NCI-H1092 (cell line): ENCODE data around the gene CDX4.
"Not testable (repeated sequence)": the region's sequence is repeated elsewhere in the genome, so short reads cannot be mapped to it uniquely, and the experiment has no call there.

Experiments used
- DNase-seq: peaks from one replicate; lab custom pipeline; 2025; lab: John Stamatoyannopoulos, UW

CDX4 gene

GRCh38 chrX:73446831-73447230 lies at the start of gene CDX4:
TSS of gene CDX4 (plus strand) at chrX:73447053. CDS start at chrX:73447254, 201 bp downstream.
- no peak for DNase-seq

DNA sequence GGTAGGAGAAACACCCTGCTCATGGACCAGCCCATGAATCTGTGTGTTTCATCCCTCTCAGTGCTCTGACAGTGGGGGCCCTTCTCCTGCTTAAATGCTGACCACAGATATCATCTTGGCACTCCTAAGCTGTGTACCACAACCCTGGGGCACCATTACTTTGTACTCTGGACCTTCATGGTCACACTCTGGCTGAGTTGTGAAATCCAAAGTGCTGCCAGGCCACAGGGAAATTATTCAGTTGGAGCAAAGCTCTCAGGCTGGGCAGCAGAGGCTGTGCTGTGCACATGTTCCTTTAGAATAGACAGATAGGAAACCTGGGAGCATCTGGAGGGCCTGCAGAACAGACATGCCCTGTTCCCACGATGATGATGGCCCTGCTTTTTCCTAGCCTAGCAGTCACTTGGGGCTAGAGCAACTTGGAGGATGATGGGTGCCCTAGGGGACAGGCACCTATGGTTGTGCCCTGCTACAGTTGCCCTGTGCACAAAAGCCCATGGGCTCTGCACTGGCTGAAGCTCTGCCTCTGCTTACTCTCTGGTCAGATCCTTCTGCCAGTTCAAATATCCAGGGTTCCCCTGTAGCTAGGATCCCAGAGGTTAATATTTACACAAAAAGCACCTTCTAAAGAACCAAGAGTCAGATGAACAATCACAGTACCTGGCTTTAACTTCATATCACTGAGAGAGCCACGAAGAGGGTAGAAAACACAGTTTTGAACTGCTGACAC lies 48.5 kb upstream of the CDX4 start:
- DNase-seq = no peak

GRCh38 chrX:73400136-73400748 lies 46.6 kb upstream of the CDX4 start:
- no peak for DNase-seq

DNA sequence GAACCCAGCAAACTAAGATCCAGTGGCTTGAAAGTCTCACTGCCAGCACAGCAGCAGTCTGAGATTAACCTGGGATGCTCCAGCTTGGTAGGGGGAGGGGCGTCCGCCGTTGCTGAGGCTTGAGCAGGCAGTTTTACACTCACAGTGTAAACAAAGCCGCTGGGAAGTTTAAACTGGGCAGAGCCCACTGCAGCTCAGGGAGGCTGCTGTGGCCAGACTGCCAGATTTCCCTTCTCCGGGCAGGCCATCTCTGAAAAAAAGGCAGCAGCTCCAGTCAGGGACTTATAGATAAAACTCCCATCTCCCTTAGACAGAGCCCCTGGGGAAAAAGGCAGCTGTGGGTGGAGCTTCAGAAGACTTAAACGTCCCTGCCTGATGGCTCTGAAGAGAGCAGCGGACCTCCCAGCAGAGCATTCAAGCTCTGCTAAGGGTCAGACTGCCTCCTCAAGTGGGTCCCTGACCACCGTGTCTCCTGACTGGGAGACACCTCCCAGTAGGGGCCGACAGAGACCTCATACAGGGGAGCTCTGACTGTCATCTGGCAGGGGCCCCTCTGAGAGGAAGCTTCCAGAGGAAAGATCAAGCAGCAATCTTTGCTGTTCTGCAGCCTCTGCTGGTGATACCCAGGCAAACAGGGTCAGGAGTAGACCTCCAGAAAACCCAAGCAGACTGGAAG lies 45.1 kb upstream of the CDX4 start:
- no peak for DNase-seq

DNA sequence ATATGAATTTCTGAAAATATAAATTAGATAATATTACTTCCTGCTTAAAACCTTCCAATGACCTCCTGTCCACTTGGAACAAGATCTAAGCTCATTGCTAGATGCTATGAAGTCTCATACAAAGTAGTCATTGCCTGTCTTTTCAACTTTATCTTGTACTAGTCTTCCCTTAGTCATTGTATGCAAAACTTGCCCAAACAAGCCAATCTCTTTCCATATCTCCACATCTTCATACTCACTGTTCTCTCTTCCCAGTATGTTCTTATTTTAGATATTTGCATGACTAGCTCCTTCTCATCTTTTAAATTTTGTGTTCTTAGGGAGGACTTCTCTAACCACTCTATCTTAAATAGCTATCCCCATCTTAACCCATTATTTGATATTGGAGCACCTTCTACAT lies 33.9 kb upstream of the CDX4 start:
- no peak for DNase-seq

- DNase-seq = no peak
Measured at GRCh38 chrX:73447311-73447794, 500 bp downstream of the CDX4 start.

GRCh38 chrX:73448379-73448778 lies 1.5 kb downstream of the CDX4 start:
- DNase-seq = no peak

DNA sequence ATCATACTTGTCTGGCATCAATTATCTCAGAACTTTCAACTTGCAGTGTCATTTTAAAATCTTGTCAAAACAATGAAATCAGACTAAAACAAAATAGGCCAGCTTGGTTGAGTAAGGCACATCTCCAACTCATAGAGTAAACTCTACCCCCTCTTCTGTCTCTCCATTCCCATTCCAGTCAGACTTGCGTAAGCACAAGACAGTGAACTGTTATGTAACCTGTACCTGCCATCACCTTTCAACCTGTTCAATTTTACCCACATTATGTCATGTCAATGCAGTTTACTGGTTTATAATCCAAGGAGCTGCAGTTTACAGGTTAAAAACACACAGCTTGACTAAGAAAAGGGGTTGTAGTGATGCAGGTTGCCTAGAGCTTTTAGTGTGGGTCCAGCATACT lies 8.3 kb downstream of the CDX4 start:
- no peak for DNase-seq

DNA sequence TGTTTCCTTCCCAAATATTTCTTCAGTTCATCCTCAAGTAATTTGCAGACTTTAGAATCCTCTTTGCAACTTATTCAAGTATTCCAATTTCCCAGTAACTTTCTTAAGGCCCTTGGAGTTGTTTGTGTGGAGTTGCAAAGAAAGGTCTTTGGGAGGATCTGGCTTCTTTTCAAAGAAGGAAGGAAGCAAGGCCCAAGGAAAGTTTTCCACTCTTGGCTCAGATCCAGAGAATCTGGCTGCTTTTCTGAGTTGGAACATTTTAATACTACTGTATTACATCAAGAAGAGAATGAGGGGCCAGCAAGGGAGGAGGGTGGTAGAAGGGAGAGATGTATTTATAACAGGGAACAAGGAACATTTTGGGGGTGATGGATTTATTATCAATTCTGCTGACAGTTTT lies 10.5 kb downstream of the CDX4 start:
- no peak for DNase-seq

DNA sequence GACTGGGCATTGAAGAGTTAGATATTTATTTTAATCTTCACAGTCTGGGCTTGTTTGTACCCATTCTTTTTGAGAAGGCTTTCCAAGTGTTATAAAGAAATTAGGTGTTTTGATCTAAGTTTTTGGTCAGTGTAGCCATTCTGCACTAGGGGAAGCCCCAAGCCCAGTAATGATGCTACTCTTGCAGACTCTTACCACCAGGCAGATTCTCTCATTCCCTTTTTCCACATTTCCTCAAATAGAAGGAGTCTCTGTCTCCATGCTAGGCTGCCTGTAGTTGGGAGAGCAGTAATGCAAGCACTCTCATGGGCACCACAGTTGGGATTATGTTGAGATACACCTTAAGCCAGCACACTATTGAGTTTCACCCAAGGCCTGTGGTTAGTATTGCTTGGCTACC lies 21.5 kb downstream of the CDX4 start:
- no peak for DNase-seq

DNA sequence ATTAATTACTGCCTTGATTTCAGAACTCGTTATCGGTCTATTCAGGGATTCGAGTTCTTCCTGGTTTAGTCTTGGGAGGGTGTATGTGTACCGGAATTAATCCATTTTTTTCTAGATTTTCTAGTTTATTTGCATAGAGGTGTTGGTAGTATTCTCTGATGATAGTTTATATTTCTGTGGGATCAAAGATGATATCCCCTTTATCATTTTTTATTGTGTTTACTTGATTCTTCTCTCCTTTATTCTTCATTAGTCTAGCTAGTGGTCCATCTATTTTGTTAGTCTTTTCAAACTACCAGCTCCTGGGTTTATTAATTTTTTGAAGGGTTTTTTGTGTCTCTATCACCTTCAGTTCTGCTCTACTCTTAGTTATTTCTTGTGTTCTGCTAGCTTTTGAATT lies 32.1 kb downstream of the CDX4 start:
- DNase-seq = no peak

GRCh38 chrX:73481521-73481920 lies 34.7 kb downstream of the CDX4 start:
- no peak for DNase-seq

DNA sequence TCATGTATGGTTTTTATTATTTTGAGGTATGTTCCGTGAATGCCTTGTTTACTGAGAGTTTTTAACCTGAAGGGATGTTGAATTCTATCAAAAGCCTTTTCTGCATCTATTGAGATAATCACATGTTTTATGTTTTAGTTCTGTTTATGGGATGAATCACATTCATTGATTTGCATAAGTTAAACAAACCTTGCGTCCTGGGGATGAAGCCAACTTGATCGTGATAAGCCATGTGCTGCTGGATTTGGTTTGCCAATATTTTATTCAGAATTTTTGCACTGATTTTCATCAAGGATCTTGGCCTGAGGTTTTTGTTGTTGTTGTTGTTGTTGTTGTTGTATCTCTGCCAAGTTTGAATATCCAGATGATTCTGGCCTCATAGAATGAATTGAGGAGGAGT lies 43.8 kb downstream of the CDX4 start:
- DNase-seq = no peak

GRCh38 chrX:73492178-73492577 lies 45.3 kb downstream of the CDX4 start:
- DNase-seq = not testable (repeated sequence)
